Stimulated activated CD8-positive, alpha-beta memory T cell treated with anti-CD3 and anti-CD28 coated beads, Interleukin-4, amount 100 ng/mL, for 1 hour (primary cell): ENCODE results near the gene C19orf53.
"Not testable (repeated sequence)": the region's sequence is repeated elsewhere in the genome, so short reads cannot be mapped to it uniquely, and the experiment has no call there.

ENCODE experiments used
- DNase-seq, 2 donors: peaks; one replicate each; pipeline ENCODE4 v3.0.0-alpha.2; 2020; ENCODE audit warnings: low read depth in 2 of 2, low spot score in 1 of 2

Gene C19orf53

DNA sequence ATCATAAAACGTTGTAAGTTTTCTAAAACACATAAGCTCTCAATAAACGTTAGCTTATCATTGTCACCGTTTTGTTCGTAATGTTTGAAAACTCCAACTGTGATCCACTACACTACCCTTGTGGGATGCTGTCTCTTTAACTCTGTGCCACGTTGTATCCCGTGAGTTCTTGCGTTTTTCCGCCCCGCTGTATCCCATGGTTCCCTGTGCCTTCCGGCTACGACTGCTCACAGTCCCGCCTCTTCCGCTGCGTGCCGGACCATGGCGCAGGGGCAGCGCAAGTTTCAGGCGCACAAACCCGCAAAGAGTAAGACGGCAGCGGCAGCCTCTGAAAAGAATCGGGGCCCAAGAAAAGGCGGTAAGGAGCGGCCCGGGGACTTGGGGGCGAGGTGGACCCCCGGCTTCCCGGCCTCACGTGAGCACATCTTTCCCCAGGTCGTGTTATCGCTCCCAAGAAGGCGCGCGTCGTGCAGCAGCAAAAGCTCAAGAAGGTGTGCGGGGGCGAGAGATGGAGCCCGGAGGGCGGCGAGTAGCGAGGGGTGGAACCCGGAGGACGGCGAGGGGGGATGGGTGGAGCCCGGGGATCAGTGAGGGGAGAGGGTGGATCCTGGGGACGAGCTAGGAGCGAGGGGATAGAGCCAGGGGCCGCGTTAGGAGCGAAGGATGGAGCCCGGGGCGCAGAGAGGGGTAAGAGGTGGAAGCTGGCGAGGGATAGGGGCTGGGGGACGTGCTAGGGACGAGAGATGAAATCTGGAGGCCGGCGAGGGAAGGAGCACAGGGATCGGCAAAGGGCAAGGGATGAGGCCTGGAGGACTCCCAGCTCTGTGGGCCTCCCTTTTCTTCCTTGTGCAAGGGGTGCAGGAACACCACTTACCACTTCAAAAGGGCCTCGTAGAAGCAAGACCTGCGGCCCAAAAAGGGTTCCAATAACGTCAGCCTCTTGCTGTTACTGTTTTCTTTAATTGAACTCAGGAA is at the start of gene C19orf53:
TSS of gene C19orf53 (plus strand) at position 240 of the 975 bp plus-strand sequence. CDS start at position 262, 22 bp downstream.
- peak; percentile 71 to 73 for DNase-seq

DNA sequence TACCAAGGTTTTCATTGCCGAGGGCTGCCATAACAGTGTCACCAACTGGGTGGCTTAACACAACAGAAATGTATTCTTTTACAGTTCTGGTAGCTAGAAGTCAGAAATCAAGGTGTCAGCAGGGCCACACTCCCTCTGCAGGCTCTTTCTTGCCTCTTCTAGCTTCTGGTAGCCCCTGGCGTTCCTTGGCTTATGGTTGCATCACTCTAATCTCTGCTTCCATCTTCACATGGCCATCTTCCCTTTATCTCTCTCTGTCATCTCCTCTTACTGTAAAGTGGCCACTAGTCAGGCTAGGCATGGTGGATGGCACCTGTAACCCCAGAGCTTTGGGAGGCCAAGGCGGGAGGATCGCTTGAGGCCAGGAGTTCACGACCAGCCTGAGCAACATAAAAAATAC is 47.9 kb upstream of the C19orf53 start:
- no peak for DNase-seq

DNA sequence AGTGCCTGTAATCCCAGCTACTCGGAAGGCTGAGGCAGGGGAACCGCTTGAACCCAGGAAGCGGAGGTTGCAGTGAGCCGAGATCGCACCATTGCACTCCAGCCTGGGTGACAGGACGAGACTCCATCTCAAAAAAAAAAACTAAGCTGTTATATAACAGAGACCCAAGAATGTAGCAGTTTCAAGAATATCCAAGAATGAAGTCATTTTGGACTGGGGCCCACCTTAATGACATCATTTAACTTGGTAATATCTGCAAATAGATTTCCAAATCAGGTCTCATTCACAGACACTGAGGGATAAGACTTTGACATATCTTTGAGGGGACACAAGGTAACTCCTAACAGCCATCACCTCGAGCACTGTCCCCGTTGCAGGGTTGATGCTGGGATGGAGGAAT is 46.5 kb upstream of the C19orf53 start:
- DNase-seq = no peak

DNA sequence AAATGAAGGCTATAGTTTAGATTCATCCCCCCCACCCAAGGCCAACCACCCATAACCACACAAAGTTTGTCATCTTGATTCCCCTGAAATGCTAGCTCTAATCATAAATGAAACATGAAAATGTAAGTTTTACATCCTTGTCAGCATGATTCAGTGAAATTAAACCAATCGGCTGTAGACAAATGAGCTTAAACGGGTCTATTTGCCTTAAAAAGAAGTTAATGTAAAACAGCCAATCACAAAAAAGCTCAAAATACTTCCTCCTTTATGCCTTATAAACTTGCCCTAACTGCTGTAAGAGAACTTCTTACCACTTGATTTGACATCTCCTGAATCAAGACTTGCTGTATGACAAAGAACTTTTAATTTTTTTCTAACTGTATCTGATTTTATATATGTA is 44.4 kb upstream of the C19orf53 start:
- DNase-seq = no peak

DNA sequence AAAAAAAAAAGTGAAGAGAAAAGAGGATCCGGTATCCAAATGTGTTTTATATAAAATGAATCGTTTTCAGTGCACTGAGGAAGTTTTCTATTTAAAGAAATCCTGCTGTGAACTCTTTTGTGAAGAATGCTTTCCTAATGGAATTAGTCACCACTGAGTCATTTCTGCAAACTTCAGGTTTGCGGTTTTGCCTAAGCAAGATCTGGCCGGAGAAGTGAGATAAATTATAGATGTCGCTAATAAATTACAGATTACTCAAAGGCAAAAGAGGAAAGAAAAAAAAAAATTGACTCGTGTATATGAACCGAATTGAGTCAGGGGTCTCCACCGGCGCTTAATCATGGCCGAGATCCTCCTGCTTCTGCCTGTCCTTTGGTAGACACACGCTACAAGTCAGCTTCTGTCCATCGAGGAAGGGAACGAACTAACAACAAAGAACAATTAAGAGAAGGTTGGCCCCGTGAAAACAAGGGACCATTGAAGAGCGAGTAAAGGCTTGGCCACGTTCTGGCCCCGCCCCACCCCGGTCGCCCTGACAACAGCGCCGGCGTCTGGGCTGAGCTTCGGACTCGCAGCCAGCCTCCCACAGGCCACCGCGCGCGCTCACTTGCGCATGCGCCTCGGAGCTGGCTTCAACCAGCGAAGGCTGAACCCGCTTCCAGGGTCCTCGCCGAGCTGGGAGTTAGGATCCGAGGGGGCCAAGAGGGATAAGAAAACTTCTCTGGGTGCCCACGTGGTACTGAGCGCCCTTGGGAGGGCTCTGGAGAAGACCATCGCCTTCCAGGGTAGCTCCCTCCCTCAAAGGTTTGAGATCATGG is 42.9 kb upstream of the C19orf53 start:
- peak; percentile 78 to 88 for DNase-seq

DNA sequence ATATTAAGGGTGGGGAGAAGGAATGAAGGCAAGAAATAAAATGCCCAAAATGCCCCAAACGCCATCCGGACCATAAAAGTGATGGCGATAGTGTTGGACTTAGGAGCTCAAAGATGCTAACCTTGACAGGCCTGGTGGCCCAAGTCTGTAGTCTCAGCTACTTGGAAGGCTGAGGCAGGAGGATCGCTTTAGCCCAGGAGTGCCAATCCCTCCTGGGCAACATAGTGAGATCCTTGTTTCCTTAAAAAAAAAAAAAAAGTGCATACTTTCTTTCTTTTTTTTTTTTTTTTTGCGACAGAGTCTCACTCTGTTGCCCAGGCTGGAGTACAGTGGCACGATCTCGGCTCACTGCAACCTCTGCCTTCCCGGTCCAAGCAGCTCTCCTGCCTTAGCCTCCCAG is 41.9 kb upstream of the C19orf53 start:
- no peak for DNase-seq

DNA sequence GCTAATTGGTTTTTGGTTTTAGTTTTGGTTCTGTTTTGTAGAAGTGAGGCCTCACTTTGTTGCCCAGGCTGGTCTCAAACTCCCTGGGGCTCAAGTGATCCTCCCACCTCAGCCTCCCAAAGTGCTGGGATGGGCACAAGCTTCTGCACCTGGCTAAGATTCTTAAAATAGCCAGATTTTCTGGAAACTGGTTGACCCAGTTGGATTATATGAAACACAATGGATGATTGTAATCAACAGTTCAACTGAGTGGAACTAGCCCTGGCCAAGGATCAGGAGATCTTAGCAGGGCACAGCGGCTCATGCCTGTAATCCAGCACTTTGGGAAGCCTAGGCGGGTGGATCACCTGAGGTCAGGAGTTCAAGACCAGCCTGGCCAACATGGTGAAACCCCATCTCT is 39.5 kb upstream of the C19orf53 start:
- no peak for DNase-seq

DNA sequence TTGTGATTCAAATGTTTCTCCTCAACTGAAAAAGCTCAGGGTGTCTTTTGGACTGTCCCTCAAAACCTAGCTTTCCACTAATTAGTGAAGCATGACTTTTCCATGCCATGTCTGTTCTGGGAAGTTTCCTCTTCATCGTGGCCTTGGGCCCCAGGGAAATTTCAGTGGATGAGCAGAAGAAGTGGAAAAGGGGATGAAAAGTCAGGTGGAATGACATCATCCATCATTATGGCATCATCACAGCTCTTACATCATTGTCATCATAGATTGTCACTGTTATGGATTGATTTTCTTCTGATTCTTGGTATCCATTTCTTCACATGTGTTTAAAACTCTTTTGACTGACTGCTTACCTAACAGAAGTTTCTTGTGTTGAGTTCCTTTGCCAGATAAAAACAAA is 36.2 kb upstream of the C19orf53 start:
- no peak for DNase-seq

DNA sequence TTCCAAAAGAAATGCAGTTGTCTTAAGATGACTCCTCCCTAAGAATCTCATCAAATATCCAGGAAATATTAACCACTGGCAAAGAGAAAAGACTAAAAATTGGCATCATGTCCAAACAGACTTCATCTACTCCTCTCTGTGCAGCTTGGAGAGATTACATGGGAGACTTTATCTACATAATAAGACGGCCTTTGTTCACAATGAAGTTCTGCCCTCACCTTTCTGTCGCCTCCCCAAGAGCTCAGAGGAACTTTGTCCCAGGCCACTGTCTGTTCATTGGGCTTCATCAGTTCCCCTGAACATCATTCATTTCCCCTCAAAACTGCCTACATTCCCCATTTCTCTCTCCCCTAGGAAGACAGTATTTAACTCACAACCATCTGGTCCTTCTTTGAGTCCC is 32.4 kb upstream of the C19orf53 start:
- no peak for DNase-seq

DNA sequence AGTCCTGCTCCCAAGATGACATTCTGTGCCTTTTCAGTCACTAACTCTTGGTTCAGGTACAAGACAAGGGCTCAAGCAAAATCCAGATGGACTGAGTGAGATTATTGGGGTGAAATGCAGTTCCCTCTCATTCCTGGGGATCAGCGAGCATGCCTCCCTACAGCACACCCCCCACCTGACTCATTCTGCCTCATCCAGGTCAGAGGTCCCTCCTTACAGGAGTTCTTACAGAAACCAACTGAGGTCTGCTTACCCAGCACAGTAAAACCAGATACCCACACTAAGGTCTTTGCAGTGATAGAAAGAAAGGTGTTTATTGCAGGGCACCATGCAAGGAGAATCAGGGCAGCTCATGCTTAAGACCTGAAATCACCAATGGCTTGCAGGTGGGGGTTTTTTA is 31.5 kb upstream of the C19orf53 start:
- no peak for DNase-seq

DNA sequence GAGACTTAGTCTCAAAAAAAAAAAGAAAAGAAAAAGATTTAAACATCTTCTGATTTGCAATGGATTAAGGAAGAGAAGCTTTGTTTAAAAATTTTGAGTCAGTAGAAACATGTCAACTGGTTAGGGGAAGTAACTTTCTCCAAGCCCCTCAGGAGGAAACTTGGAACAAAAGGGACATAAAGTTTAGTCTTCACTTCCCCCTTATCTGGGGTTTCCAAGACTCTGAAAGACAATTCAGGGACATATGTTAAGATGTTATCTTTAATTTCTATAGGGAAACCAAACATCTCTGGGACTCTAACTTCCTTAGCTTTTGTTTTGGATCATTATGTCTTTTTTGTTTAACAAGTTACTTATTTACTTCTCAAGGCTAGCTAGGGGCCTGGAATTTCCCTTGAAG is 30.1 kb upstream of the C19orf53 start:
- no peak for DNase-seq

DNA sequence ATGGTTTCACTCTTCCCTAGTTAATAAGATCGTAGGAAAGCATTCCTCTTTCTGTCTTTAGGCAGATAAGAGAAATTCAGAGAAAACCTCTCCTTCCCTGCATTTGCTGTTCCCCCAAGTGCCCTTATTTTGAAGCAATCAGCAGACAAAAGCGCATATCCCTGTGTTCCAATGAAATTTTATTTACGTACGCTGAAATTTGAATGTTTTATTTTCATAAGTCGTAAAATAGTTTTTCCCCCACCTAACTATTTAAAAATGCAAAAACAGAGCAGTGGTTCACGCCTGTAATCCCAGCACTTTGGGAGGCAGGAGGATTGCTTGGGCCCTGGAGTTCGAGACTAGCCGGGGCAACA is 27.2 kb upstream of the C19orf53 start:
- DNase-seq = no peak

DNA sequence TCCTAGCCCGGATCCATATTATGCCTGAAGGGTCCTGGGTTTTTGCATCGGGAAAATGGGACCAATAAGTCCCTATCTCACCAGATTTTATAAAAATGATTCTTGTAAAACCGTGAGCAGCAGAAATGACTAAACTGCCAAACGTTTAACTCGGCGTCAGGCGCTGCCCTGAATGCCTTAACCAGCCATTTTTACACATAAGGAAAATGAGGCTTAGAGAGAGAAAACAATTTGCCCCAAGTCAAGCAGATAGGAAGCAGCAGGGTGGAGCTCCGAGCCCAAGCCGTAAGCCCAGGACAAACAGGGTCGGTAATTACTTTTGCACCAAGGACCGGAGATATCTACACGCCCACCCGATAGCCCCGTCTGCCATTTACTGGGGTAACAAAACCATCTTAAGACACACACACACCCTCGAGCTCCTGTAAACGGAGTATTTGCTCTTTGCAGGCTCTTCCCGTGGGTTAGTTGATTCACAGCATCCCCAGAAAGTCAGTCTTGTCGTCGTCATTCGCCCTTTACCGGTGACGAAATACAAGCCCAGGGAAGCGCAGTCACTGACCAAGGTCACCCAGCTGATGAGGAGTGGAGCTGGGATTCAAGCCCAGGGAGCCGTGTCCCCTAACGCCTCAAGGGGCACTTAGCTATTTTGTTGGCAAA is 26.0 kb upstream of the C19orf53 start:
- DNase-seq = no peak

DNA sequence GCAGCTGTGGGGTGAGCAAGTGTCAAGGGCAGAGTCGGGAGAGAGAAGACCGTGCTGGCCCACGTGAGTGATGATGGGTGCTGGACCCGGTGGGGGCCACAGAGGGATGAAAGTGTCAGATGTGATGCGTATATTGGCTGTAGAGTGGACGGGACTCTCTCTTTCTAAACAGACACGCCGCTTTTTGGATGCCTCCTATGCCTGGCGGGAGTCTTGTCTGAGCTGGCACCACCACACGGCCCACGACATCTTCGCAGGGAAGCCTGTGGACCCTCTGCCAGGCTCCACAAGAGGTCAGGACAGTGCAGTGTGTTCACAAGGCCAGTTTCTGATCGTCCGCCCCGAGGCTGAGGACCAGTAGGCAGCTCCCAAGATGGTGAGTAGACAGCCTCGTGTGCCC is 22.8 kb upstream of the C19orf53 start:
- DNase-seq = no peak

DNA sequence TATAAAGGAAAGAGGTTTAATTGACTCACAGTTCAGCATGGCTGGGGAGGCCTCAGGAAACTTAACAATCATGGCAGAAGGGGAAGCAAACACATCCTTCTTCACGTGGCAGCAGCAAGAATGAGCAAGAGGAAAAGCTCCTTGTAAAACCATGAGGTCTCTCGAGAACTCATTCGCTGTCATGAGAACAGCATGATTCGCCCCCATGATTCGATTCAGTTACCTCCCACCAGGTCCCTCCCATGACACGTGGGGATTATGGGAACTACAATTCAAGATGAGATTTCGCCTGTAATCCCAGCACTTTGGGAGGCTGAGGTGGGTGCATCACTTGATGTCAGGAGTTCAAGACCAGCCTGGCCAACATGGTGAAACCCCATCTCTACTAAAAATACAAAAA is 20.6 kb upstream of the C19orf53 start:
- DNase-seq = not testable (repeated sequence)

DNA sequence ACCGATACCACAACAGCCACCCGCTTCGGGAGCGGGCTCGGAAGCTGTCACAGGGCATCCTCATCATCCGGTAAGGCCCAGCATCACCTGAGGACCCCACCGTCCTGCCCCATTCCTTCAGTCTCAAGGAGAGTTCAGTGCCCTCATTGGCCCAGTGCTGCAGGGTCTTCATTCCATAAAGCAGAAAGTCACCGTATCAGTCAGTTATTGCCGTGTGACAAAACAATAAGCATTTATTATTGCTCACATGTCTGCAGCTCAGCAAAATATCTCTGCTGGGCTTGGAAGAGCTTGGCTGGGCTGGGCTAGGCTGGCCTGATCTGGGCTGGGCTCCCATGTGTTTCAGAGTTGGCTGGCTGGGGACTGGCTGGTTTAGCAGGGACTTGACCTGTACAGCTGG is 18.0 kb upstream of the C19orf53 start:
- no peak for DNase-seq

DNA sequence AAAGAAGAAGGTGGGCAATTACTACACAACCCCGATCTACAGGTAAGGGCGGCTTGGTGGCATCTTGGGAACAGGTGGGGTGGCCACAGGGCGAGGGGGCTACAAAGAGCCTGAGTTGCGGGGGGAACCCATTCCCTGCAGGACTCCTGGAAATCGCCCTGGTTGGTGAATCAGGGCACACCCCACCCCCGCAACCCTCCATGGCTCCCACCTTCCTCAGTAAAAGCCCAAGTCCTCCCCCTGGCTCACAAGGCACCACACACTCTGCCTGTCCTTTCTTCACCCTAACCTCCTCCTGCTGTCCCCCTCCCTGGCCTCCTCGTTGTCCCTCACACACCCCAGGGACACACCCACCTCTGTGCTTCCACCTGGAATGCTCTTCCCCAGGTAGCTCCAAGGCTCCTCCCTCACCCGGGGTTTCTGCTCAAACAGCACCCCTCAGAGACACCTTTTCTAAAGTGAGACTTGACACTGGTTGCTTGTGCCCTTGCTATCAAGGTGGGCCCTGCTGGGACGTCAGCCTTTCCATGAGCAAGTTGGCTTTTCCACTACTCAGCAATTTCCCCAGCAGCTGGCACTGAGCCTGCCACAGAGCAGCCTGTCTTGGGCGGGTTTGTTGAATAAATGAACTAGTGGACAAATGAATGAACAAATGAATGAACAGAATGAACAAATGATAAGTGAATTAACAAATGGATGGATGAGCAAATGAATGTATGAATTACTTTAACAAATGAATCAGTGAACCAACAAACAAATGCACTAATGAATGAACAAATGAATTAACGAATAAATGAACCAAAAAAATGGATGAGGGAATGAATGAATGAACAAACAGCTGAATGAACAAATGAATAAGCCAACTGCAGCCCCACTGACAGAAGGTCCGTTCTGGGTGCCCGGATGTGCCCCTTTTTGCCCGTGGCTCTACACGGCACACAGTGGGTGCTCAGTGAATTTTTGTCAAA is 16.2 kb upstream of the C19orf53 start:
- no peak for DNase-seq

DNA sequence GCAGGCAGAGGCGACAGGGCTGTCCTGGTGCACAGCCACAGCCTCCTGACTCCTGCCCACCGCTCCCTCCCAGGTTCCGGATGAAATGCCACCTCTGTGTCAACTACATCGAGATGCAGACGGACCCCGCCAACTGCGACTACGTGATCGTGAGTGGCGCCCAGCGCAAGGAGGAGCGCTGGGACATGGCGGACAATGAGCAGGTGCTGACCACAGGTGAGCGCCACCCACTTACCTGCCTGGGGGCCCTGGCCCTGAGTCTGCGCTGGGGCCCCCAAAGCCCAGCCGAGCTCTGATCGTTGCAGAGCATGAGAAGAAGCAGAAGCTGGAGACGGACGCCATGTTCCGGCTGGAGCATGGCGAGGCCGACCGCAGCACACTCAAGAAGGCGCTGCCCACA is 15.5 kb upstream of the C19orf53 start:
- DNase-seq = no peak

DNA sequence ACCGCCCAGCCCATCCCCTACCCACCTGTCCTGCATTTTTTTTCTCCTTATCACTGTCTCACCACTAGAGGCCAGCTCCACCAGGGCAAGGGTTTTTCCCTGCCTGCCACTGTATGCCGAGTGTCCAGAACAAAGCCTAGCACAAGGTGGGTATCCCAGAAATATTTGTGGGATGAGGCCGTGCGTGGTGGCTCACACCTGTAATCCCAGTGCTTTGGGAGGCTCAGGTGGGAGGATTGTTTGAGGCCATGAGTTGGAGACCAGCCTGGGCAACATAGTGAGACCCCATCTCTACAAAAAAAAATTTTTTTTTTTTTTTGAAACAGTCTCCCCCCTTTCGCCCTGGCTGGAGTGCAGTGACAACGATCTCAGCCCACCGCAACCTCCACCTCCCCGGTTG is 12.8 kb upstream of the C19orf53 start:
- DNase-seq = no peak

DNA sequence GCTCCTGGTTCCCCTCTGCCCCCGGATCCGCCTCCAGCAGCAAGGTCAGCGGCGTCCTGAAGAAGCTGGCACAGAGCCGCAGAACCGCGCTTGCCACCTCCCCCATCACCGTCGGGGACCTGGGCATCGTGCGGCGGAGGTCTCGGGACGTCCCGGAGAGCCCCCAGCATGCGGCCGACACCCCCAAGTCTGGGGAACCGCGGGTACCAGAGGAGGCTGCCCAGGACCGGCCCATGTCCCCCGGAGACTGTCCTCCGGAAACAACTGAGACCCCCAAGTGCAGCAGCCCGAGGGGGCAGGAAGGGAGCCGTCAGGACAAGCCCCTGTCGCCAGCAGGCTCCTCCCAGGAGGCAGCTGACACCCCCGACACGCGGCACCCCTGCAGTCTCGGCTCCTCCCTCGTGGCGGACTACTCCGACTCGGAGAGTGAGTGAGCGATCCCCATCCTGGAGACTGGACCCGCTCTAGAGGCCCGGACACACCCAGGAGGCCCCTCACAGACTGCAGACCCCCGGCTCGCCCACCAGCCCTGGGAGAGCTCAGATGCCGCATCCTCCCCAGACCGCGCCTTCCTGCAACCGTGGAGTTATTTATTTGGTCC is 11.5 kb upstream of the C19orf53 start:
- no peak for DNase-seq
